HEK293 (cell line): ENCODE results near the gene ERMP1.

Experiments used
- CTCF ChIA-PET: fragments of 350-600 bp; formaldehyde crosslinking; extraction: SDS; loops from one replicate; lab custom pipeline; 2021; ENCODE audit warnings: antibody characterized with exemption; lab: Yijun Ruan, JAX
- POLR2A ChIA-PET: fragments of 300-600 bp; formaldehyde crosslinking; extraction: SDS; loops from one replicate; lab custom pipeline; 2020; ENCODE audit warnings: antibody characterized with exemption, inconsistent platforms; lab: Yijun Ruan, JAX
- H3K27ac ChIP-seq: fragments of 200-500 bp; sonication (Bioruptor generic); 2 replicates; pipeline ENCODE4 v1.5.1; 2014; ENCODE audit warnings: low read depth, low read length, control low read depth, inconsistent platforms; ENCODE audit errors: extremely low read depth
- H3K36me3 ChIP-seq, 2 experiments: fragments of 200-500 bp in 1 of 2; sonication (Bioruptor generic) in 1 of 2; 1 replicate in 1 of 2; 2 replicates in 1 of 2; pipeline ENCODE4 v1.5.1; 2014 to 2017; ENCODE audit warnings: inconsistent platforms in 2 of 2, low read length in 2 of 2; ENCODE audit not compliant: control insufficient read depth in 2 of 2, insufficient read depth in 1 of 2
- H3K4me1 ChIP-seq: fragments of 200-500 bp; sonication (Bioruptor generic); 2 replicates; pipeline ENCODE4 v1.5.1; 2014; ENCODE audit warnings: mild to moderate bottlenecking, low read length, inconsistent platforms; ENCODE audit not compliant: control insufficient read depth, insufficient read depth
- H3K4me3 ChIP-seq: 2 replicates; pipeline ENCODE4 v1.5.1; 2011; ENCODE audit warnings: low read depth, mild to moderate bottlenecking, control low read depth, low read length, moderate library complexity
- H3K9me3 ChIP-seq: fragments of 200-500 bp; sonication (Bioruptor generic); 2 replicates; pipeline ENCODE4 v1.5.1; 2014; ENCODE audit warnings: low read depth, low read length, inconsistent platforms; ENCODE audit not compliant: control insufficient read depth, insufficient read depth
- BCL6B ChIP-seq: fragments of 450-650 bp; formaldehyde crosslinking; IDR thresholded peaks from 2 replicates; pipeline ENCODE4 v1.5.1; 2017; ENCODE audit warnings: missing biosample characterization, missing genetic modification characterization
- GLI4 ChIP-seq: fragments of 450-650 bp; formaldehyde crosslinking; IDR thresholded peaks from 2 replicates; pipeline ENCODE4 v1.5.1; 2016; ENCODE audit warnings: missing biosample characterization, missing genetic modification characterization
- IKZF3 ChIP-seq: fragments of 450-650 bp; IDR thresholded peaks from 2 replicates; pipeline ENCODE4 v1.5.0; 2018; ENCODE audit warnings: missing biosample characterization, mild to moderate bottlenecking, missing genetic modification characterization, moderate library complexity
- INSM2 ChIP-seq: fragments of 450-650 bp; formaldehyde crosslinking; IDR thresholded peaks from 2 replicates; pipeline ENCODE4 v1.5.1; 2016; ENCODE audit warnings: missing biosample characterization, missing genetic modification characterization
- KLF1 ChIP-seq: fragments of 450-650 bp; formaldehyde crosslinking; IDR thresholded peaks from 2 replicates; pipeline ENCODE4 v1.5.1; 2016; ENCODE audit warnings: missing biosample characterization, missing genetic modification characterization
- PRDM4 ChIP-seq: fragments of 450-650 bp; formaldehyde crosslinking; IDR thresholded peaks from 2 replicates; pipeline ENCODE4 v1.5.1; 2017; ENCODE audit warnings: missing biosample characterization, missing genetic modification characterization
- RBAK ChIP-seq: fragments of 450-650 bp; formaldehyde crosslinking; IDR thresholded peaks from 2 replicates; pipeline ENCODE4 v1.5.1; 2016; ENCODE audit warnings: missing biosample characterization, missing genetic modification characterization
- SP7 ChIP-seq: fragments of 450-650 bp; formaldehyde crosslinking; IDR thresholded peaks from 2 replicates; pipeline ENCODE4 v1.5.1; 2016; ENCODE audit warnings: missing biosample characterization, missing genetic modification characterization
- ZIC2 ChIP-seq: fragments of 450-650 bp; formaldehyde crosslinking; IDR thresholded peaks from 2 replicates; pipeline ENCODE4 v1.5.1; 2016; ENCODE audit warnings: missing biosample characterization, missing genetic modification characterization
- ZNF114 ChIP-seq: fragments of 450-650 bp; formaldehyde crosslinking; IDR thresholded peaks from 2 replicates; pipeline ENCODE4 v1.5.0; 2017; ENCODE audit warnings: missing biosample characterization, missing genetic modification characterization
- ZNF223 ChIP-seq: fragments of 450-650 bp; formaldehyde crosslinking; IDR thresholded peaks from 2 replicates; pipeline ENCODE4 v1.5.1; 2016; ENCODE audit warnings: missing biosample characterization, missing genetic modification characterization
- ZNF335 ChIP-seq: fragments of 450-650 bp; formaldehyde crosslinking; conservative IDR thresholded peaks from 2 replicates; pipeline ENCODE4 v1.5.1; 2016; ENCODE audit warnings: missing biosample characterization, missing genetic modification characterization
- ZNF341 ChIP-seq: fragments of 450-650 bp; formaldehyde crosslinking; IDR thresholded peaks from 2 replicates; pipeline ENCODE4; 2016; ENCODE audit warnings: low read depth, missing biosample characterization, missing genetic modification characterization
- ZNF513 ChIP-seq: fragments of 450-650 bp; IDR thresholded peaks from 2 replicates; pipeline ENCODE4 v1.5.1; 2018; ENCODE audit warnings: missing biosample characterization, missing genetic modification characterization
- ZNF596 ChIP-seq: fragments of 450-650 bp; IDR thresholded peaks from 2 replicates; pipeline ENCODE4 v1.5.0; 2018; ENCODE audit warnings: missing biosample characterization, mild to moderate bottlenecking, missing genetic modification characterization, moderate library complexity
- ZNF692 ChIP-seq: fragments of 450-650 bp; formaldehyde crosslinking; IDR thresholded peaks from 2 replicates; pipeline ENCODE4 v1.5.1; 2016; ENCODE audit warnings: missing biosample characterization, missing genetic modification characterization
- ZNF777 ChIP-seq: fragments of 450-650 bp; formaldehyde crosslinking; IDR thresholded peaks from 2 replicates; pipeline ENCODE4 v1.5.1; 2017; ENCODE audit warnings: missing biosample characterization, missing genetic modification characterization, borderline replicate concordance
- ZSCAN30 ChIP-seq: fragments of 450-650 bp; IDR thresholded peaks from 2 replicates; pipeline ENCODE4 v1.5.1; 2018; ENCODE audit warnings: missing biosample characterization, mild to moderate bottlenecking, missing genetic modification characterization, moderate library complexity

The ERMP1 gene

GRCh38 chr9:5834214-5834613, 1.3 kb upstream of the ERMP1 start:
- Histone ChIP-seq H3K4me1 (peaks cover 4% of the 10 kb centered on the region; the same call in 1 of the 2 replicates), H3K9me3 (no peaks in the 10 kb centered on the region), H3K36me3 (peaks cover 0 to 7% of the 10 kb centered on the region in 2 experiments; a peak in 1 of 3 replicates), H3K4me3 (no peak overlapping the region), H3K27ac (no peak overlapping the region)
- POLR2A ChIA-PET, result interaction anchor here (1.3 to 3.1 kb wide), 3 partner anchors 9 to 174 kb away, joined by 3 to 18 read pairs (median 18); a partner anchor contains a TSS
- CTCF ChIA-PET, result interaction anchor here (2.1 to 6.6 kb wide), 4 partner anchors 9 to 53 kb away, joined by 9 to 41 read pairs (median 30); no protein-coding TSS in a partner anchor
- TF ChIP-seq ZSCAN30 (tag by site-specific recombination) (no peak), ZNF114 (no peak), BCL6B (no peak), IKZF3 (tag by site-specific recombination) (no peak), KLF1 (no peak), ZIC2 (no peak), ZNF596 (tag by site-specific recombination) (no peak), ZNF692 (tag by site-specific recombination) (no peak), INSM2 (tag by site-specific recombination) (no peak), PRDM4 (no peak)

- H3K9me3 ChIP-seq, result no peaks in the 10 kb centered on the region
- peak overlapping the region; percentile 76 for H3K4me3 ChIP-seq
- peaks cover 0 to 19% of the 10 kb centered on the region in 2 experiments; a peak in 2 of 3 replicates for H3K36me3 ChIP-seq
- peaks cover 4% of the 10 kb centered on the region; the same call in 1 of the 2 replicates for H3K4me1 ChIP-seq
- POLR2A ChIA-PET, result interaction anchor here (0.6 to 3.1 kb wide), 5 partner anchors 11 to 183 kb away, joined by 3 to 18 read pairs (median 4); partner anchors contain the start of gene RANBP6
- TF ChIP-seq GLI4 (tag by site-specific recombination) (no peak), ZNF223 (no peak), ZNF513 (no peak), SP7 (no peak), ZNF341 (peak; percentile 44; the same call in 1 of the 2 replicates), ZNF335 (tag by site-specific recombination) (peak; percentile 58), ZNF777 (tag by site-specific recombination) (0 out of 2 replicates have a peak, but pooled peaks have one; percentile 13), RBAK (tag by site-specific recombination) (no peak)
- peak overlapping the region; percentile 58; the same call in 1 of the 2 replicates for H3K27ac ChIP-seq
- CTCF ChIA-PET, result interaction anchor here (0.7 to 6.6 kb wide), 13 partner anchors 11 to 1132 kb away, joined by 3 to 41 read pairs (median 5); no protein-coding TSS in a partner anchor
Measured at GRCh38 chr9:5832071-5832537, 813 bp downstream of the ERMP1 start.
